Measurements from ENCODE around the gene GCAT. TPM values are rescaled to one million over a fixed set of nuclear protein-coding genes. Genes with fewer than 3 reads are reported as not detected.

Gene GCAT
- polyA plus RNA-seq, 1 donor from 2014 or later: 13.0 TPM

- Histone ChIP-seq H3K79me2 (replicated peaks; ENCODE audit: insufficient read depth, low read length) (peaks cover 18% of the 10 kb centered on the region), H3K9me2 (ENCODE audit: insufficient read depth, low read length) (no peaks in the 10 kb centered on the region), H3K27me3 (ENCODE audit: insufficient read depth, low read depth, low read length) (no peaks in the 10 kb centered on the region), H3K4me2 (ENCODE audit: low read length) (peak overlapping the region; percentile 2), H3K27ac (ENCODE audit: low read length) (no peak overlapping the region), H4K20me1 (ENCODE audit: insufficient read depth) (no peaks in the 10 kb centered on the region), H2AFZ (ENCODE audit: low read depth, low read length) (no peak overlapping the region), H3F3A (ENCODE audit: insufficient read depth, low read length, poor library complexity, severe bottlenecking) (peaks cover 6% of the 10 kb centered on the region), H3K9ac (ENCODE audit: low read length) (no peak overlapping the region), H3K9me3 (ENCODE audit: low read length) (no peaks in the 10 kb centered on the region), H3K4me3 (ENCODE audit: low read length) (peak overlapping the region; percentile 81), H3K36me3 (ENCODE audit: insufficient read depth, low read length) (peaks cover 3% of the 10 kb centered on the region)
- TF ChIP-seq SMC3 (conservative IDR thresholded peaks at IDR 0.05; ENCODE audit: poor library complexity) (no peak), MXI1 (conservative IDR thresholded peaks at IDR 0.05; ENCODE audit: poor library complexity, severe bottlenecking) (no peak), RAD21 (conservative IDR thresholded peaks at IDR 0.05) (no peak), REST (IDR thresholded peaks at IDR 0.05; ENCODE audit: borderline replicate concordance) (no peak)
Measured at GRCh38 chr22:37842015-37842793, 34.5 kb downstream of the GCAT start.

- peak overlapping the region; percentile 70 for H3K4me2 ChIP-seq (ENCODE audit: low read length)
- peak overlapping the region; percentile 78 for H3K27ac ChIP-seq (ENCODE audit: low read length)
Measured at GRCh38 chr22:37843741-37844089, 36.0 kb downstream of the GCAT start.

More at GRCh38 chr22:37843741-37844089, 36.0 kb downstream of the GCAT start:
- H3K27me3 ChIP-seq (ENCODE audit: insufficient read depth, low read depth, low read length): no peaks in the 10 kb centered on the region
- peak; percentile 52 for TF ChIP-seq REST (IDR thresholded peaks at IDR 0.05; ENCODE audit: borderline replicate concordance)
- no peak for TF ChIP-seq EZH2 (IDR thresholded peaks at IDR 0.05; ENCODE audit: borderline replicate concordance, insufficient read depth, low read length, poor library complexity, severe bottlenecking)
- H3K4me3 ChIP-seq (ENCODE audit: low read length): peak overlapping the region; percentile 81
- peak overlapping the region; percentile 79 for H3K9ac ChIP-seq (ENCODE audit: low read length)
- H4K20me1 ChIP-seq (ENCODE audit: insufficient read depth): no peaks in the 10 kb centered on the region
- peaks cover 18% of the 10 kb centered on the region for H3K79me2 ChIP-seq (replicated peaks; ENCODE audit: insufficient read depth, low read length)
- H2AFZ ChIP-seq (ENCODE audit: low read depth, low read length): no peak overlapping the region
- no peaks in the 10 kb centered on the region for H3K9me2 ChIP-seq (ENCODE audit: insufficient read depth, low read length)
- peaks cover 6% of the 10 kb centered on the region for H3F3A ChIP-seq (ENCODE audit: insufficient read depth, low read length, poor library complexity, severe bottlenecking)
- no peaks in the 10 kb centered on the region for H3K9me3 ChIP-seq (ENCODE audit: low read length)
- no peaks in the 10 kb centered on the region for H3K36me3 ChIP-seq (ENCODE audit: insufficient read depth, low read length)

Data from neural cell (in vitro differentiated cells).